HUES6 (cell line): ENCODE measurements around the gene TTC23L.
A peak's percentile ranks its signal among the peaks of the same experiment; 100 is the strongest.

Experiments used
- H3K27ac ChIP-seq: 2 replicates; pipeline ENCODE4 v1.7.0; 2013; ENCODE audit warnings: low read depth, mild to moderate bottlenecking, low read length, inconsistent platforms
- H3K27me3 ChIP-seq: 2 replicates; pipeline ENCODE4 v1.6.1; 2013; ENCODE audit warnings: low read length; ENCODE audit not compliant: control insufficient read depth, insufficient read depth
- H3K36me3 ChIP-seq: 2 replicates; pipeline ENCODE4 v1.6.1; 2013; ENCODE audit warnings: low read length; ENCODE audit not compliant: control insufficient read depth, insufficient read depth
- H3K4me1 ChIP-seq: 2 replicates; pipeline ENCODE4 v1.6.1; 2013; ENCODE audit warnings: low read length; ENCODE audit not compliant: control insufficient read depth, insufficient read depth
- H3K4me3 ChIP-seq: 2 replicates; pipeline ENCODE4 v1.5.1; 2013; ENCODE audit warnings: low read depth, low read length
- H3K9ac ChIP-seq: one replicate; pipeline ENCODE4 v1.6.1; 2013; ENCODE audit warnings: mild to moderate bottlenecking, low read length
- H3K9me3 ChIP-seq: 2 replicates; pipeline ENCODE4 v1.6.1; 2013; ENCODE audit warnings: low read depth, low read length; ENCODE audit not compliant: control insufficient read depth, insufficient read depth

TTC23L gene

GRCh38 chr5:34898258-34898895 lies 59.4 kb downstream of the TTC23L start:
- peaks cover 10% of the 10 kb centered on the region; the same call in 1 of the 2 replicates for H3K36me3 ChIP-seq
- no peak overlapping the region for H3K9ac ChIP-seq
- peaks cover 10% of the 10 kb centered on the region; the same call in 1 of the 2 replicates for H3K4me1 ChIP-seq
- no peaks in the 10 kb centered on the region for H3K9me3 ChIP-seq
- no peak overlapping the region for H3K4me3 ChIP-seq
- H3K27ac ChIP-seq, result no peak overlapping the region
- H3K27me3 ChIP-seq, result no peaks in the 10 kb centered on the region

- H3K4me3 ChIP-seq, result no peak overlapping the region
- no peak overlapping the region for H3K9ac ChIP-seq
- no peak overlapping the region for H3K27ac ChIP-seq
- no peaks in the 10 kb centered on the region for H3K27me3 ChIP-seq
- H3K36me3 ChIP-seq, result peaks cover 10% of the 10 kb centered on the region; the same call in 1 of the 2 replicates
- H3K9me3 ChIP-seq, result no peaks in the 10 kb centered on the region
- H3K4me1 ChIP-seq, result peaks cover 10% of the 10 kb centered on the region; the same call in 1 of the 2 replicates
Measured at GRCh38 chr5:34899066-34899465, 60.1 kb downstream of the TTC23L start.

GRCh38 chr5:34900652-34901051 lies 61.7 kb downstream of the TTC23L start:
- no peak overlapping the region for H3K4me3 ChIP-seq
- H3K4me1 ChIP-seq, result peaks cover 10% of the 10 kb centered on the region; the same call in 1 of the 2 replicates

GRCh38 chr5:34903260-34903659 lies 64.3 kb downstream of the TTC23L start:
- no peaks in the 10 kb centered on the region for H3K9me3 ChIP-seq
- peaks cover 10% of the 10 kb centered on the region; the same call in 1 of the 2 replicates for H3K4me1 ChIP-seq
- peaks cover 31% of the 10 kb centered on the region for H3K36me3 ChIP-seq
- H3K4me3 ChIP-seq, result no peak overlapping the region
- H3K9ac ChIP-seq, result no peak overlapping the region
- no peaks in the 10 kb centered on the region for H3K27me3 ChIP-seq
- no peak overlapping the region for H3K27ac ChIP-seq

More at GRCh38 chr5:34900652-34901051, 61.7 kb downstream of the TTC23L start:
- no peaks in the 10 kb centered on the region for H3K9me3 ChIP-seq
- H3K36me3 ChIP-seq, result peaks cover 19% of the 10 kb centered on the region
- H3K27me3 ChIP-seq, result no peaks in the 10 kb centered on the region
- H3K9ac ChIP-seq, result no peak overlapping the region
- no peak overlapping the region for H3K27ac ChIP-seq

- H3K27ac ChIP-seq, result no peak overlapping the region
- H3K27me3 ChIP-seq, result no peaks in the 10 kb centered on the region
- no peaks in the 10 kb centered on the region for H3K4me1 ChIP-seq
- H3K4me3 ChIP-seq, result no peak overlapping the region
- no peaks in the 10 kb centered on the region for H3K9me3 ChIP-seq
- H3K36me3 ChIP-seq, result peaks cover 51% of the 10 kb centered on the region
- H3K9ac ChIP-seq, result no peak overlapping the region
Measured at GRCh38 chr5:34905564-34905963, 66.6 kb downstream of the TTC23L start.

GRCh38 chr5:34913072-34913471 lies 74.1 kb downstream of the TTC23L start:
- peaks cover 52% of the 10 kb centered on the region for H3K36me3 ChIP-seq
- H3K9me3 ChIP-seq, result no peaks in the 10 kb centered on the region
- H3K4me3 ChIP-seq, result no peak overlapping the region
- no peak overlapping the region for H3K27ac ChIP-seq
- no peaks in the 10 kb centered on the region for H3K27me3 ChIP-seq
- no peak overlapping the region for H3K9ac ChIP-seq
- peaks cover 10% of the 10 kb centered on the region; the same call in 1 of the 2 replicates for H3K4me1 ChIP-seq

- peak overlapping the region; percentile 78 for H3K4me3 ChIP-seq
- peak overlapping the region; percentile 87; the same call in 1 of the 2 replicates for H3K27ac ChIP-seq
- peaks cover 52% of the 10 kb centered on the region for H3K36me3 ChIP-seq
- H3K4me1 ChIP-seq, result peaks cover 10% of the 10 kb centered on the region; the same call in 1 of the 2 replicates
- peak overlapping the region; percentile 94 for H3K9ac ChIP-seq
- H3K9me3 ChIP-seq, result no peaks in the 10 kb centered on the region
- no peaks in the 10 kb centered on the region for H3K27me3 ChIP-seq
Measured at GRCh38 chr5:34914671-34915138, 75.7 kb downstream of the TTC23L start.

GRCh38 chr5:34915139-34915855 lies 76.3 kb downstream of the TTC23L start, which contains the start of the genes BRIX1 and RAD1:
TSS of gene BRIX1 (plus strand) at chr5:34915711. CDS start at chr5:34915739, 28 bp downstream.
TSS of gene RAD1 (minus strand) at chr5:34915504. CDS start at chr5:34914892, 612 bp downstream.
- H3K27ac ChIP-seq, result peak within 1 kb of the TSS; percentile 87
- peaks cover 53% of the 10 kb centered on the region for H3K36me3 ChIP-seq
- H3K27me3 ChIP-seq, result no peaks in the 10 kb centered on the region
- H3K4me1 ChIP-seq, result peaks cover 10% of the 10 kb centered on the region; the same call in 1 of the 2 replicates
- H3K4me3 ChIP-seq, result peak within 1 kb of the TSS; percentile 78
- peak within 1 kb of the TSS; percentile 94 for H3K9ac ChIP-seq
- no peaks in the 10 kb centered on the region for H3K9me3 ChIP-seq

- H3K9ac ChIP-seq, result peak overlapping the region; percentile 94
- H3K4me1 ChIP-seq, result peaks cover 10% of the 10 kb centered on the region; the same call in 1 of the 2 replicates
- H3K36me3 ChIP-seq, result peaks cover 55% of the 10 kb centered on the region
- no peaks in the 10 kb centered on the region for H3K9me3 ChIP-seq
- no peaks in the 10 kb centered on the region for H3K27me3 ChIP-seq
- H3K27ac ChIP-seq, result peak overlapping the region; percentile 87
- H3K4me3 ChIP-seq, result peak overlapping the region; percentile 78
Measured at GRCh38 chr5:34915856-34916192, 76.9 kb downstream of the TTC23L start.

GRCh38 chr5:34916518-34916917 lies 77.6 kb downstream of the TTC23L start:
- H3K27me3 ChIP-seq, result no peaks in the 10 kb centered on the region
- H3K9me3 ChIP-seq, result no peaks in the 10 kb centered on the region
- H3K9ac ChIP-seq, result peak overlapping the region; percentile 94
- peaks cover 10% of the 10 kb centered on the region; the same call in 1 of the 2 replicates for H3K4me1 ChIP-seq
- peaks cover 55% of the 10 kb centered on the region for H3K36me3 ChIP-seq
- 0 out of 2 replicates have a peak overlapping the region, but pooled peaks have one; percentile 87 for H3K27ac ChIP-seq
- H3K4me3 ChIP-seq, result peak overlapping the region; percentile 78

- no peak overlapping the region for H3K9ac ChIP-seq
- no peaks in the 10 kb centered on the region for H3K9me3 ChIP-seq
- H3K27me3 ChIP-seq, result no peaks in the 10 kb centered on the region
- H3K4me3 ChIP-seq, result no peak overlapping the region
- H3K27ac ChIP-seq, result no peak overlapping the region
- H3K36me3 ChIP-seq, result peaks cover 60% of the 10 kb centered on the region
- H3K4me1 ChIP-seq, result peaks cover 10% of the 10 kb centered on the region; the same call in 1 of the 2 replicates
Measured at GRCh38 chr5:34918025-34918424, 79.1 kb downstream of the TTC23L start.
